AG09309 (cell line): ENCODE measurements around the gene ZMIZ1.

Experiments
- DNase-seq: peaks from one replicate; pipeline ENCODE4 v3.0.0-alpha.2; 2010; ENCODE audit warnings: low read depth
- H3K4me3 ChIP-seq: 2 replicates; pipeline ENCODE4 v1.5.1; 2011; ENCODE audit warnings: mild to moderate bottlenecking, low read depth, low read length, moderate library complexity; ENCODE audit not compliant: control insufficient read depth
- TF ChIP-seq, protein P1 (sequence below): IDR thresholded peaks from 2 replicates; pipeline ENCODE4 v1.5.1; 2011; ENCODE audit warnings: mild to moderate bottlenecking, low read depth, low read length, inconsistent platforms; ENCODE audit not compliant: insufficient read depth, control insufficient read depth; ENCODE audit errors: missing control alignments

Gene ZMIZ1

GRCh38 chr10:79170993-79171392 lies 102.2 kb downstream of the ZMIZ1 start:
- DNase-seq, result no peak
- no peak overlapping the region for H3K4me3 ChIP-seq
- TF ChIP-seq, protein P1, sequence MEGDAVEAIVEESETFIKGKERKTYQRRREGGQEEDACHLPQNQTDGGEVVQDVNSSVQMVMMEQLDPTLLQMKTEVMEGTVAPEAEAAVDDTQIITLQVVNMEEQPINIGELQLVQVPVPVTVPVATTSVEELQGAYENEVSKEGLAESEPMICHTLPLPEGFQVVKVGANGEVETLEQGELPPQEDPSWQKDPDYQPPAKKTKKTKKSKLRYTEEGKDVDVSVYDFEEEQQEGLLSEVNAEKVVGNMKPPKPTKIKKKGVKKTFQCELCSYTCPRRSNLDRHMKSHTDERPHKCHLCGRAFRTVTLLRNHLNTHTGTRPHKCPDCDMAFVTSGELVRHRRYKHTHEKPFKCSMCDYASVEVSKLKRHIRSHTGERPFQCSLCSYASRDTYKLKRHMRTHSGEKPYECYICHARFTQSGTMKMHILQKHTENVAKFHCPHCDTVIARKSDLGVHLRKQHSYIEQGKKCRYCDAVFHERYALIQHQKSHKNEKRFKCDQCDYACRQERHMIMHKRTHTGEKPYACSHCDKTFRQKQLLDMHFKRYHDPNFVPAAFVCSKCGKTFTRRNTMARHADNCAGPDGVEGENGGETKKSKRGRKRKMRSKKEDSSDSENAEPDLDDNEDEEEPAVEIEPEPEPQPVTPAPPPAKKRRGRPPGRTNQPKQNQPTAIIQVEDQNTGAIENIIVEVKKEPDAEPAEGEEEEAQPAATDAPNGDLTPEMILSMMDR, result no peak

DNA sequence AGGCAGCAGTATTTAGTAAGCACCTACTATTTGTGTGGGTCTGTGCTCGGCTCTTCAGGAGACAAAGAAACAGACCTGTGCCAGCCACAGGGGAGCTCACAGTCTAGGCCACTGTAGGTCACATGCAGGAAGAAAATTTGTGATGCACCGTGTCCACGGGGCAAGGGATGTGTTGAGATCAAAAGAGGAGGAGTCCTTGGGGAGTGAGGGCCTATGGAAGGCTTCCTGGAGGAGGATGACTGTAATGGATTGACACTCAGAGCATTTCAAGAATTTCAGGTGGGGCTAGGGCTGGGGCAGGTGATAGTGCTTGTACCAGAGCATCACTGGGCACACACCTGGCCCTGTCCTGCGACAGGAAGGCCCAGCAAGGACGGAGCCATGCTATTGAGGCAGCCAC lies 102.7 kb downstream of the ZMIZ1 start:
- H3K4me3 ChIP-seq, result no peak overlapping the region
- DNase-seq, result no peak
- TF ChIP-seq, protein P1, result no peak

GRCh38 chr10:79172881-79173280 lies 104.1 kb downstream of the ZMIZ1 start:
- DNase-seq, result no peak
- TF ChIP-seq, protein P1, result no peak
- H3K4me3 ChIP-seq, result no peak overlapping the region

- H3K4me3 ChIP-seq, result no peak overlapping the region
- TF ChIP-seq, protein P1, result no peak
- no peak for DNase-seq
Measured at GRCh38 chr10:79173582-79174262, 105.0 kb downstream of the ZMIZ1 start.

GRCh38 chr10:79176052-79176501 lies 107.3 kb downstream of the ZMIZ1 start:
- TF ChIP-seq, protein P1, result no peak
- DNase-seq, result no peak
- H3K4me3 ChIP-seq, result no peak overlapping the region

DNA sequence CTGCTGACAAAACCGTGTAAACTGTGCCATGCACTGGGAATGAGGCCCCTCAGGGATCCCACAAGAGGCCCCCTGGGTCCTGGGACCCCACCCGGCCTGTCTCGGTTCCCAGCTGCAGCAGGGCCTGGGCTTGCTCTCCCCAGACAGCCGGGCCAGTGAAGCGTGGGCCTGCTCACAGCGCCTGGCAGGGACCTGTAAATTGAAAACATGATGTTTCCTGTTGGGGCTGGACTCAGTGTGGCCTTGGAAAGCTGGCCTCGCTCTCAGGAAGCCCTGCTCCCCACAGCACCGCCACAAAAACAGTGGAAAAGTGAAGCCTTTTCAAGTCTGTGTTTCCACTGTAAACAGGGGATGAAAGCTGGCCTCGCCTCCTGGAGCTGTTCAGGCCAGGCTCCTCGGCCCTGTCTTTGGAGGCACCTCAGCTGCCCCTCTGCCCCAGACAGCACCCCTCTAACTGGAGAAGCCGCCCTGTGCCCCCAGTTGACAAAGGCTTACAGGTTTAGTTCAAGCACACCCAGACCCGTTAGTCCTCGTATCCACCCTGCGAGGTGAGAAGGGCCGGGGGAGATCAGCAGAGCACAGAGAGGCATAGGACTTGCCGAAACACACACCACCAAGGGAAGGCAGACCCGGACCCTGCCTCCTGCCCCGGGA lies 108.3 kb downstream of the ZMIZ1 start:
- no peak for DNase-seq
- H3K4me3 ChIP-seq, result no peak overlapping the region
- TF ChIP-seq, protein P1, result no peak
